Naive thymus-derived CD8-positive, alpha-beta T cell (primary cell): ENCODE measurements around the gene ETNK2. TPM values are rescaled to one million over a fixed set of nuclear protein-coding genes. Genes with fewer than 3 reads are reported as not detected.
A peak's percentile ranks its signal among the peaks of the same experiment; 100 is the strongest.

Experiments used
- ATAC-seq, 2 donors: fragments of 150-1000 bp; cut with Tn5 transposase in 1 of 2; sonication (Bioruptor Pico), chemical (Tn5 transposase) in 1 of 2; 1 replicate in 1 of 2; 2 replicates in 1 of 2; pipeline ENCODE4 v1.10.0; 2021; ENCODE audit warnings: mild to moderate bottlenecking in 2 of 2, moderate library complexity in 2 of 2
- POLR2A ChIA-PET: fragments of 350-600 bp; sonication (Branson Sonifier 250); formaldehyde crosslinking; loops from one replicate; lab custom pipeline; 2021; ENCODE audit warnings: antibody characterized with exemption; lab: Charles Lee
- DNase-seq, 10 donors: peaks; one replicate each; pipeline versions ENCODE4 v3.0.0 to v3.0.0-alpha.2; 2020 to 2022
- H3K27ac Mint-ChIP-seq, 10 donors: one replicate each; pipeline ENCODE4 v1.8.0; 2020 to 2022; ENCODE audit warnings: mild to moderate bottlenecking in 10 of 10, mixed read lengths in 10 of 10, moderate library complexity in 4 of 10, inconsistent platforms in 1 of 10
- H3K27me3 Mint-ChIP-seq, 5 donors: one replicate each; pipeline ENCODE4 v1.8.0; 2021 to 2022; ENCODE audit warnings: mixed read lengths in 5 of 5
- H3K36me3 Mint-ChIP-seq, 3 donors: one replicate each; pipeline ENCODE4 v1.8.0; 2020 to 2022; ENCODE audit warnings: mixed read lengths in 3 of 3, mild to moderate bottlenecking in 2 of 3, inconsistent platforms in 1 of 3
- H3K4me1 Mint-ChIP-seq, 4 donors: one replicate each; pipeline ENCODE4 v1.8.0; 2021 to 2022; ENCODE audit warnings: mixed read lengths in 4 of 4
- H3K4me3 Mint-ChIP-seq, 10 donors: one replicate each; pipeline ENCODE4 v1.8.0; 2020 to 2022; ENCODE audit warnings: mild to moderate bottlenecking in 10 of 10, mixed read lengths in 10 of 10, moderate library complexity in 6 of 10, inconsistent platforms in 1 of 10
- H3K9me3 Mint-ChIP-seq, 9 donors: one replicate each; pipeline ENCODE4 v1.8.0; 2020 to 2022; ENCODE audit warnings: mixed read lengths in 9 of 9, mild to moderate bottlenecking in 3 of 9, inconsistent platforms in 1 of 9, moderate library complexity in 1 of 9
- polyA plus RNA-seq, 3 donors: library from polyadenylated mRNA; unstranded; fragments of 300-500 nt; fragmentation: Illumina TruSeq; gene quantifications; one replicate each; pipeline ENCODE4 v1.2.3, GENCODE V29; 2021
- total RNA-seq, 8 experiments: library from RNA in 2 of 8; stranded (reverse) in 2 of 8; gene quantifications; one replicate each; pipeline ENCODE4 v1.2.3 and lab custom pipeline; 2021 to 2026

ETNK2 gene
- total and polyA plus RNA-seq, 5 experiments from 2014 or later, result 3.8 to 5.2 (median 4.2) TPM

DNA sequence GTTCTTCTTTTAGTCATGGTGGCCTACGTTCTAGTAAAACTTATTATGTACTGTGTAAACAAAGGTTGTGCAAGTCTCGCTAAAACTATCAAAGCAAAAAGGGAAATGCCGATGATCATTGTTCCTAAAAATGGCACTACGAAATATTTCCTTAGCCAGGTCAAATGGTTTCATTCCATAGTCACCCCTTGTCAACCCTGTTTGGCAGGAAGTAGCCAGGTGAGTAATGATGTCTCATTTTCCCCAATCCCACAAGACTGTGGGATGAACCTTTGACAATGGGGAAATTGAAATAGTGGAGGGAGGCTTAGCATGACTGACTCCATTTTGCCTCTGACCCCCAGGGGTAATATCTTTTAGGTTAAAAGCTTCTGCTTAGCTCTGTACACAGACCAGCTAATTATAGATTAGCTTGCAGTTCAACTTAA lies 19.9 kb upstream of the ETNK2 start:
- Mint-ChIP-seq H3K9me3 (peaks cover 0 to 72% (median 34%) of the 10 kb centered on the region in 9 donors), H3K27me3 (peaks cover 0 to 4% (median 3%) of the 10 kb centered on the region in 5 donors), H3K36me3 (peaks cover 0 to 30% (median 30%) of the 10 kb centered on the region in 3 donors), H3K4me1 (no peaks in the 10 kb centered on the region), H3K4me3 (no peak overlapping the region), H3K27ac (no peak overlapping the region)
- no peak for ATAC-seq
- POLR2A ChIA-PET, result interaction anchor here (0.7 kb wide), 1 partner anchor 160 kb away, joined by 3 read pairs; no protein-coding TSS in a partner anchor
- no peak for DNase-seq

DNA sequence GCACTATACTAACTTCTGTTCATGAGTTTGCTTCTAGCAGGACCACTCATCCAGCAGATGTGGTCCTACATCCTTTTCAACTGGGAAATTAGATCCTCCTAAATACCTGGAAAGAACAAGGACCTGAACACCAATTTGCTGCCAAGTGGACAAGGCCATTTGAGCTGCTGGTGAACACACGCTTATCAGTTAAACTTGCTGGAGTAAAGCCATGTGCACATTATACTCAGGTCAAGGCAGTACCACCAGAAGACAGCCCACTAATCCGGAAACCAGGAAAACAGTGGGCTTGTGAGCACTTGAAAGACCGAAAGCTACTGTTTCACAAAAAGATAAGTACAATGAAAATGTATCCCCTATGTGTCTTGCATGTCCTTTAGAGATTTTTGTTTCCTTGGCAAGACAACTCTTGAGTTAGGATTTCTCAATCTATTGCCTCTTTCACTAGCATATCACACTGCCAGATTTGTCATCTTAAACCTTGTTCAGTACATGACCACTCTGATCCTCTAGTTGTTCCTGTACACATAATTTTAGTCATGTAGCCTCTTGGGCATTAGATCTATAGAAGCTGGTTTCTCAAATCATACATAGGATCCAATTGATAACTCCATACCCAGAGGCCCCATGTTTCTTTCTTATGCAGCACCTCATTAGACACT lies 18.8 kb upstream of the ETNK2 start:
- no peak overlapping the region for H3K4me3 Mint-ChIP-seq
- H3K27ac Mint-ChIP-seq, result no peak overlapping the region
- peaks cover 0 to 7% (median 3%) of the 10 kb centered on the region in 5 donors for H3K27me3 Mint-ChIP-seq
- POLR2A ChIA-PET, result interaction anchor here (0.7 kb wide), 2 partner anchors 20 to 161 kb away, joined by 3 read pairs; no protein-coding TSS in a partner anchor
- H3K9me3 Mint-ChIP-seq, result peaks cover 0 to 72% (median 34%) of the 10 kb centered on the region in 9 donors
- DNase-seq (no peak), ATAC-seq (no peak)
- no peaks in the 10 kb centered on the region for H3K4me1 Mint-ChIP-seq
- peaks cover 0 to 30% (median 30%) of the 10 kb centered on the region in 3 donors for H3K36me3 Mint-ChIP-seq

DNA sequence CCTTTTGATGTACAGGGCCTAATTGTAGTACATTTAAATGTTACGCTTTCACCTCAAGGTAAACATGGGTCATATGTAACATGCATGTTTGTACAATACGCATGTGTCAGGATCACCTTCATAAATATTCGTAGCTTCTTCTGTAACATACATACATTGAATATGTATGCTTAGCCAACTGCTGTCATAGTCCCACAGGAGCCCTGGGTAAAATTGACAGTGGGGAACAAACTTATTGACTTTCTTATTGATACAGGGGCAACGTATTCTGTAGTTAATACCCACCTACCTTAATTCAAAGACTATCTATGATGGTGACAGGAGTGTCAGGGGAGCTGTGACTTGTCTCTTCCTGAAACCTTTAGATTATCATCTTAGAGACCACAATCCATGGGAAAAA lies 18.0 kb upstream of the ETNK2 start:
- Mint-ChIP-seq H3K36me3 (peaks cover 0 to 30% (median 30%) of the 10 kb centered on the region in 3 donors), H3K4me1 (no peaks in the 10 kb centered on the region), H3K27ac (no peak overlapping the region), H3K27me3 (peaks cover 0 to 7% (median 3%) of the 10 kb centered on the region in 5 donors), H3K4me3 (no peak overlapping the region), H3K9me3 (peaks cover 0 to 72% (median 34%) of the 10 kb centered on the region in 9 donors)
- POLR2A ChIA-PET, result no interaction called here
- DNase-seq (no peak), ATAC-seq (no peak)

DNA sequence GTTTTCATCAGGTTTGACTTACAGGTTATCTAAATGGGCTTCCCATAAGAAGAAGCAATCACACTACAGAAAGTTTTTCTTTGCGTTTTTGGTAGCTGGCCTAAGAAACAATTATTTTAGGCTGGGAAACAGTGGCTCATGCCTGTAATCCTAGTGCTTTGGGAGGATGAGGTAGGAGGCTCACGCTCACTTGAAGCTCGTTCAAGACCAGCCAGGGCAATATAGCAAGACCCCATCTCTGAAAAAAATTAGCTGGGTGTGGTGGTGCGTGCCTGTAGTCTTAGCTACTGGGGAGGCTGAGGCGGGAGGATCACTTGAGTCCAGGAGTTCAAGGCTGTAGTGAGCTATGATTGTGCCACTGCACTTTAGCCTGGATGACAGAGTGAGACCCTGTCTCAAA lies 15.9 kb upstream of the ETNK2 start:
- DNase-seq (no peak), ATAC-seq (no peak)
- Mint-ChIP-seq H3K27me3 (peaks cover 0 to 7% (median 0%) of the 10 kb centered on the region in 5 donors), H3K4me3 (no peak overlapping the region), H3K9me3 (peaks cover 0 to 59% (median 30%) of the 10 kb centered on the region in 9 donors), H3K27ac (no peak overlapping the region), H3K36me3 (peaks cover 0 to 24% (median 23%) of the 10 kb centered on the region in 3 donors), H3K4me1 (no peaks in the 10 kb centered on the region)
- POLR2A ChIA-PET, result interaction anchor here (0.8 kb wide), 1 partner anchor 196 kb away, joined by 3 read pairs; no protein-coding TSS in a partner anchor

DNA sequence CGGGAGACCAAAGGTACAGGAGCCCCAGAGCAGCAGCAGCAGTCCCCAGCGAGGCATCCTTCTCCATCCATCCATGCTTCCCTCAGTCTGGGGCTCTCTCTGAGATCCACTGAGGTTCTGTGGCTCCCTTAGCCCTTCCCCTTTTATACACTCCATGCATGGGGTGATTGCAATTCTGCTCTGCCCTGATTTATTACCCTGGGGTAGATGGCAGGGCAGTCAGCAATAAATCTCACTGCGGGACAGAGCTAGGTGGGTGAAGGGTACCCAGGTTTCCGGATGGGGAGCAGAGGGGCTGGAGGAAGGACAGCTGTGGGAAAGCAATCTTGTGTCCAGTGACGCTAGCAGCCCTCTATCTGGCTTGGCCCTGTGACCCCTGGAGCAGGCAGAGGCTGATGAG lies 14.4 kb upstream of the ETNK2 start, which contains the start of gene REN:
TSS of gene REN (minus strand) at position 119 of the 400 bp plus-strand sequence. CDS start at position 75, 44 bp downstream.
- Mint-ChIP-seq H3K36me3 (peaks cover 0 to 19% (median 18%) of the 10 kb centered on the region in 3 donors), H3K4me1 (peaks cover 0 to 2% (median 0%) of the 10 kb centered on the region in 4 donors), H3K27me3 (peaks cover 0 to 7% (median 2%) of the 10 kb centered on the region in 5 donors), H3K9me3 (peaks cover 0 to 44% (median 23%) of the 10 kb centered on the region in 9 donors), H3K4me3 (no peak within 1 kb of the TSS), H3K27ac (no peak within 1 kb of the TSS)
- no peak for ATAC-seq
- POLR2A ChIA-PET, result no interaction called here
- no peak for DNase-seq

DNA sequence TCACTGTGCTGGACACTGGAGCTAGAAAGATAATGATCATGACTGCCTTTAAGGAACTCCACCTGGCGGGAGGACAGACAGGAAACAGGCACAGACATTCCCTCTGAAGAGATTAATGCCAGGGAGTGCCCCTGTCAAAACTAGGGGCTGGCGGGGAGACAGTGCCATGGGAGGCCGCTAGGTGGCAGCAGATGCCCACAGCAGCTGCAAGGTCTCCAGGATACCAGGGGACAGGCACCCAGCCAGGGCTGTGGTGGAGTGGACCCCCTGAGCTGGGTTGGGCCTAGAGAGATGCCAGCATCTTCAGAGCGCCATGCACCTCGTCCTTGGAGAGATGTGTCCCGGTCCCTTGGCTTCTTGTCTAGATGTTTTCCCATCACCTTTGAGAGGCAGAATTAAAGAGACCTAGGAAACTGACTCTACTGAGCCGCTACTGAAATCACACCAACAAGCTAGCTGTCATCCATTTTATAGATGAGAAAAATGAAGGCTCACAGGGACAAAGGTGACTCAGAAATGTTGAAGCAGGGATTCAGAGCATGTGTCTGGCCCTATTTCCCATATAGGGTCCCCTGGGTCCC lies 10.7 kb upstream of the ETNK2 start:
- Mint-ChIP-seq H3K36me3 (peaks cover 0 to 5% (median 4%) of the 10 kb centered on the region in 3 donors), H3K9me3 (peaks cover 0 to 7% (median 6%) of the 10 kb centered on the region in 9 donors), H3K27ac (peak overlapping the region in 1 of 10 donors; percentile 91), H3K4me1 (peaks cover 0 to 2% (median 0%) of the 10 kb centered on the region in 4 donors), H3K4me3 (no peak overlapping the region), H3K27me3 (peaks cover 3 to 10% (median 6%) of the 10 kb centered on the region in 5 donors)
- ATAC-seq, result peak; percentile 98 to 100
- DNase-seq, result peak; percentile 65 to 88 (median 78)
- POLR2A ChIA-PET, result interaction anchor here (1.2 to 3.1 kb wide), 2 partner anchors 11 to 201 kb away, joined by 4 to 13 read pairs; partner anchors contain the start of gene ETNK2

DNA sequence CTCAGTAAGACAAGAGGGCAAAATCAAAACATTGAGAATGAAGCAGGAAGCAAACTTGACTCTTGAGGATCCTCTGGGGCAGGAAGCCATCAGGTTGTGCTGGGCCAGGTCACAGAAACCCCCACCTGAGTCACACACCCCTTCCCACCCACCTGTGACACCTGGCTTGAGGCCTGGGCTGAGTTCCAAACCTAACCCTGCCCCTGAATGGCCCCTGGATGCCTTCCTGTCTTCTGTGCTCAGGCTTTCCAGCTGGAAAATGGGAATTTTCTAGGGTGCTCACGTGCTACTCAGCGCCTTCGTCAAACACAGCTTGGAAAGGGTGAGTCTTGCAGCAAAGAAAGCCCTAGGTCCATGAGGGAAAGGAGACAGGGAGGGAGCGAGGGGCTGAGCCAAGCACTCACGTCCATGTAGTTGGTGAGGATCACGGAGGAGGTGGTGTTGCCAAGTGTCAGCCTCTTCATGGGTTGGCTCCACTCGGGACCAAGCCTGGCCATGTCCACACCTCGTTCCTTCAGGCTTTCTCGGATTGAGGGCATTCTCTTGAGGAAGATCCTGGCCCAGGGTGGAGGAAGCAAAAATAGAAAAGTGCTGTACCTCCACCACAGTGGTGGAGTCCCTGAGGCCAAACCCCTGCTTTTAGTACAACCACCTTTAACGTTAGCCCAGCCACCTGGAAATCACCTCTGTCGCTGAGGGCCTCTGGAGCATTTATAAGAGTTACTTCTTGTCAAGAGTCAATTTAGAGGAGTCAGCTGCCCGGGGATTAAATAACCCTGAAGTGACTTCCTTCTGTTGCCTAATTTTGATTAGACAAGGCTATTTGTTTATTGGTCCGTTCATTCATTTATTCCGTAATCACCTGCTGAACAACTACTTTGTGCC lies 10.0 kb upstream of the ETNK2 start:
- H3K9me3 Mint-ChIP-seq, result peaks cover 0 to under 1% (median 0%) of the 10 kb centered on the region in 9 donors

DNA sequence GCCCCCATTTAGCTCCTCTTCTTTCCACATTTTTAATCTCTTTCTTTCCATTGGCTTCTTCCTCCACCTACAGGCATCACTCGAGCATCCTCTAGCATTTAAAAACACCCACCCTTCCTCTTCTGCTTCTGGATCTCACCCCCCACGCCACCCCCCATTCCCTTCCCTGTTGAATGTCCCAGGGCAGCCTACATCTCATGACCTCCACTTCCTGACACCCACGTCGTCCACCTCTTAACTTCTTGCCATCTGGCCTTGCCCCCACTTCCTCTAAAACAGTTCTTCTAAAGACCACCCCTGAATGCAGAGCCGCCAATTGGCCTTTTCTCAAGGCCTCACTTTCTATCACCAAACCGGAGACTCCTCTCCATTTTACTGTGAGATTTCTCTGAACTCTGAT lies 6.1 kb upstream of the ETNK2 start:
- POLR2A ChIA-PET, result interaction anchor here (0.6 to 0.7 kb wide), 2 partner anchors 192 to 1114 kb away, joined by 3 to 5 read pairs; no protein-coding TSS in a partner anchor
- ATAC-seq (no peak), DNase-seq (no peak)
- Mint-ChIP-seq H3K9me3 (no peaks in the 10 kb centered on the region), H3K36me3 (no peaks in the 10 kb centered on the region), H3K27me3 (peaks cover 2 to 9% (median 4%) of the 10 kb centered on the region in 5 donors), H3K4me3 (no peak overlapping the region), H3K4me1 (peaks cover 0 to 2% (median 0%) of the 10 kb centered on the region in 4 donors), H3K27ac (peak overlapping the region in 1 of 10 donors; percentile 23)

More for the DNA sequence above, 10.0 kb upstream of the ETNK2 start:
- H3K27ac Mint-ChIP-seq, result peak overlapping the region in 1 of 10 donors; percentile 91
- DNase-seq (no peak), ATAC-seq (no peak)
- no peak overlapping the region for H3K4me3 Mint-ChIP-seq
- POLR2A ChIA-PET, result interaction anchor here (1.2 to 3.1 kb wide), 2 partner anchors 10 to 202 kb away, joined by 4 to 13 read pairs; partner anchors contain the start of gene ETNK2
- H3K36me3 Mint-ChIP-seq, result no peaks in the 10 kb centered on the region
- H3K4me1 Mint-ChIP-seq, result peaks cover 0 to 2% (median 0%) of the 10 kb centered on the region in 4 donors
- peaks cover 2 to 10% (median 6%) of the 10 kb centered on the region in 5 donors for H3K27me3 Mint-ChIP-seq

DNA sequence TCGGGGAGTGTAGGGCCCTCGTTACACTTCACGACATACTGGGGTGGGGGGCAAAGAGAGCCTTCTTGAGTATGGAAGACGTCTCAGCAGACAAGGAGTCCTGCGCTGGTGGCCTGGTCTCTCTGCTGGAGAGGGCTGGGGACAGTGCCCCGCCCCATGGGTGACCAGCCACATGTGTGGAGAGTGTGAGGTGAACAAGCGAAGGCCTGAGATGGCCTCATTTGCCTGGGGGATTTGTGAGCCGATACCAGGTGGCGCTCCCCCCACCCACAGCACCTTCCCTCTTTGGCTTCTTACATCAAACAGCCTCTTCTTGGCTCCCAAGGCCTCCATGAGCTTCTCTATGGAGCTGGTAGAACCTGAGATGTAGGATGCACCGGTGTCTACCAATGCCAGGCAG lies 4.0 kb upstream of the ETNK2 start:
- Mint-ChIP-seq H3K4me1 (peaks cover 0 to 7% (median 2%) of the 10 kb centered on the region in 4 donors), H3K27ac (peak overlapping the region in 2 of 10 donors; percentile 15 to 60), H3K9me3 (no peaks in the 10 kb centered on the region), H3K4me3 (no peak overlapping the region), H3K36me3 (no peaks in the 10 kb centered on the region), H3K27me3 (peaks cover 0 to 5% (median 2%) of the 10 kb centered on the region in 5 donors)
- POLR2A ChIA-PET, result no interaction called here
- no peak for ATAC-seq
- DNase-seq, result no peak

DNA sequence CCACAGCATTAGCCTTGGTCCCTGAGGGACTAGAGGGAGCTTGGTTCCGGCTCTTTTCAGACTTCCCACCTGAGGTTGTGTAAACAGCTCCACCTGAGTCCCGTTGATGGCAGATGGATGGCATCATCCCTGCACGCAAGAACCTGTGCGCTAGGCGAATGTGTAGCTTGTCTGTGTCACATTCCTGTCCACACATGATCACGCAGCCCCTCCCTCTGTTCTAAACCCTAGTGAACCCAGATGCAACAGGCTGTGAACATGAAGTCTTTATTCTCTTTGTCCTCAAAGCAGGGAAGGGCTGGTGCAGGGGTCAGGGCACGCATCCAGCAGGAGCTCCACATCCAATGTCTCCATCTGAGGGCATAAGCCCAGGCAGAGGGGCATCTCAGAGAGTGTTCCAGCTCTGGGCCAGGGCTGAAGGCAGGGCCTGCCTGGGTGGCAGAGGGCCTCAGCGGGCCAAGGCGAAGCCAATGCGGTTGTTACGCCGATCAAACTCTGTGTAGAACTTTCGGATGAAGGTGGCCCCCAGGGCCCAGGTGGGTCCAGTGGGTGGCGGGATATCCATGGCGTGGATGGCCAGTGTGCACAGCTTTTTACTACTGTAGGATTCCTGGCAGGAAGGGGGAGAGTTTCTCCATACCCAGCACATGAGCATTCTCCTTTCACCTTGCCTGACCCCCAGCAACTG lies 2.9 kb upstream of the ETNK2 start:
- Mint-ChIP-seq H3K36me3 (no peaks in the 10 kb centered on the region), H3K4me1 (peaks cover 0 to 15% (median 7%) of the 10 kb centered on the region in 4 donors), H3K27me3 (no peaks in the 10 kb centered on the region), H3K27ac (no peak overlapping the region), H3K4me3 (peak overlapping the region in 2 of 10 donors; percentile 2 to 68), H3K9me3 (no peaks in the 10 kb centered on the region)
- DNase-seq (no peak), ATAC-seq (no peak)
- POLR2A ChIA-PET, result no interaction called here

DNA sequence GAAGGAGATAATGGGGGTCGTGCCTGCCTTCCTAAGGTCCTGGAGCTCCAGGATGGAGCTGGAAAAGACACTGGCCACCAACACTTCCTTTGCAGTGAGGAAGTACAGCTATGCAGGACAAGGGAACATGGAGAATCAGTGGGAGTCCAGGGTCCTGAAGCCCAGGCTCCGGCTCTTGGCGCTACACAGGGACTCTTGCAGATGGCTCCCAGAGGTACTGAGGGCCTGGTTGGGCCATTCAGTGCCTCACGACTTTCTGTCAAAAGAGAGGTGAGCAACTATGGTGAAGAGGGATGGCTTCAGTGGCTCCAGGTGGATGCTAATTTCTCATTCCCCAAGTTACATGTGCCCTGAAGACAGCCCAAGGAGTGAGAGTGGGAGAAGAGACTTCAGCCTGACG lies 1.8 kb upstream of the ETNK2 start:
- Mint-ChIP-seq H3K4me3 (peak overlapping the region in 5 of 10 donors; percentile 5 to 41 (median 19)), H3K9me3 (no peaks in the 10 kb centered on the region), H3K4me1 (peaks cover 2 to 15% (median 7%) of the 10 kb centered on the region in 4 donors), H3K27me3 (no peaks in the 10 kb centered on the region), H3K36me3 (no peaks in the 10 kb centered on the region), H3K27ac (no peak overlapping the region)
- DNase-seq, result no peak
- no peak for ATAC-seq
- POLR2A ChIA-PET, result no interaction called here
